C4-2B (cell line): Measurements from ENCODE around the gene CNGB1.

Experiments used
- CTCF ChIP-seq: fragments of 450-650 bp; conservative IDR thresholded peaks from 2 replicates; pipeline ENCODE4 v1.5.1; 2017; ENCODE audit warnings: mild to moderate bottlenecking
- ZFX ChIP-seq: fragments of 450-650 bp; IDR thresholded peaks from 2 replicates; pipeline ENCODE4 v1.6.1; 2017

GRCh38 chr16:57993438-57993837 is 22.5 kb upstream of the CNGB1 start:
- TF ChIP-seq CTCF = no peak
- no peak for TF ChIP-seq ZFX
